Measurements from ENCODE around the gene CARD6. TPM values are rescaled to one million over a fixed set of nuclear protein-coding genes. Genes with fewer than 3 reads are reported as not detected.

The CARD6 gene
- total and polyA plus RNA-seq, 9 of the 15 experiments (the other 6 are each of a cell fraction or from before 2014, with no cell fraction given), result 3.5 to 8.3 (median 5.9) TPM

GRCh38 chr5:40827188-40827977 lies 13.8 kb upstream of the CARD6 start (continued):
- TF ChIP-seq, protein P1, sequence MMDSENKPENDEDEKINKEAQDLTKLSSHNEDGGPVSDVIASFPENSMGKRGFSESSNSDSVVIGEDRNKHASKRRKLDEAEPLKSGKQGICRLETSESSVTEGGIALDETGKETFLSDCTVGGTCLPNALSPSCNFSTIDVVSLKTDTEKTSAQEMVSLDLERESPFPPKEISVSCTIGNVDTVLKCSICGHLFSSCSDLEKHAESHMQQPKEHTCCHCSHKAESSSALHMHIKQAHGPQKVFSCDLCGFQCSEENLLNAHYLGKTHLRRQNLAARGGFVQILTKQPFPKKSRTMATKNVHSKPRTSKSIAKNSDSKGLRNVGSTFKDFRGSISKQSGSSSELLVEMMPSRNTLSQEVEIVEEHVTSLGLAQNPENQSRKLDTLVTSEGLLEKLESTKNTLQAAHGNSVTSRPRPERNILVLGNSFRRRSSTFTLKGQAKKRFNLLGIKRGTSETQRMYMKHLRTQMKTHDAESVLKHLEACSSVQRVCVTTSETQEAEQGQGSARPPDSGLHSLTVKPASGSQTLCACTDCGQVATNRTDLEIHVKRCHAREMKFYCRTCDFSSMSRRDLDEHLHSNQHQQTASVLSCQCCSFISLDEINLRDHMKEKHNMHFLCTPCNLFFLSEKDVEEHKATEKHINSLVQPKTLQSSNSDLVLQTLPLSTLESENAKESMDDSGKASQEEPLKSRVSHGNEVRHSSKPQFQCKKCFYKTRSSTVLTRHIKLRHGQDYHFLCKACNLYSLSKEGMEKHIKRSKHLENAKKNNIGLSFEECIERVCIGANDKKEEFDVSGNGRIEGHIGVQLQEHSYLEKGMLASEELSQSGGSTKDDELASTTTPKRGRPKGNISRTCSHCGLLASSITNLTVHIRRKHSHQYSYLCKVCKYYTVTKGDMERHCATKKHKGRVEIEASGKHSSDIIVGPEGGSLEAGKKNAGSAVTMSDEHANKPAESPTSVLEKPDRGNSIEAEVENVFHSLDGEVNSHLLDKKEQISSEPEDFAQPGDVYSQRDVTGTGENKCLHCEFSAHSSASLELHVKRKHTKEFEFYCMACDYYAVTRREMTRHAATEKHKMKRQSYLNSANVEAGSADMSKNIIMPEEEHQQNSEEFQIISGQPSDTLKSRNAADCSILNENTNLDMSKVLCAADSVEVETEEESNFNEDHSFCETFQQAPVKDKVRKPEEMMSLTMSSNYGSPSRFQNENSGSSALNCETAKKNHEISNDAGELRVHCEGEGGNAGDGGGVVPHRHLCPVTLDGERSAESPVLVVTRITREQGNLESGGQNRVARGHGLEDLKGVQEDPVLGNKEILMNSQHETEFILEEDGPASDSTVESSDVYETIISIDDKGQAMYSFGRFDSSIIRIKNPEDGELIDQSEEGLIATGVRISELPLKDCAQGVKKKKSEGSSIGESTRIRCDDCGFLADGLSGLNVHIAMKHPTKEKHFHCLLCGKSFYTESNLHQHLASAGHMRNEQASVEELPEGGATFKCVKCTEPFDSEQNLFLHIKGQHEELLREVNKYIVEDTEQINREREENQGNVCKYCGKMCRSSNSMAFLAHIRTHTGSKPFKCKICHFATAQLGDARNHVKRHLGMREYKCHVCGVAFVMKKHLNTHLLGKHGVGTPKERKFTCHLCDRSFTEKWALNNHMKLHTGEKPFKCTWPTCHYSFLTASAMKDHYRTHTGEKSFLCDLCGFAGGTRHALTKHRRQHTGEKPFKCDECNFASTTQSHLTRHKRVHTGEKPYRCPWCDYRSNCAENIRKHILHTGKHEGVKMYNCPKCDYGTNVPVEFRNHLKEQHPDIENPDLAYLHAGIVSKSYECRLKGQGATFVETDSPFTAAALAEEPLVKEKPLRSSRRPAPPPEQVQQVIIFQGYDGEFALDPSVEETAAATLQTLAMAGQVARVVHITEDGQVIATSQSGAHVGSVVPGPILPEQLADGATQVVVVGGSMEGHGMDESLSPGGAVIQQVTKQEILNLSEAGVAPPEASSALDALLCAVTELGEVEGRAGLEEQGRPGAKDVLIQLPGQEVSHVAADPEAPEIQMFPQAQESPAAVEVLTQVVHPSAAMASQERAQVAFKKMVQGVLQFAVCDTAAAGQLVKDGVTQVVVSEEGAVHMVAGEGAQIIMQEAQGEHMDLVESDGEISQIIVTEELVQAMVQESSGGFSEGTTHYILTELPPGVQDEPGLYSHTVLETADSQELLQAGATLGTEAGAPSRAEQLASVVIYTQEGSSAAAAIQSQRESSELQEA (IDR thresholded peaks at IDR 0.05; ENCODE audit: low read depth), result no peak
- 0 out of 2 replicates have a peak, but pooled peaks have one; percentile 49 for TF ChIP-seq E2F1 (CRISPR knock-in tag; IDR thresholded peaks at IDR 0.05)
- peak; percentile 58; the same call in 1 of the 2 replicates for TF ChIP-seq LCOR (CRISPR knock-in tag; IDR thresholded peaks at IDR 0.05)
- no peak for TF ChIP-seq ZC3H11A (IDR thresholded peaks at IDR 0.05; ENCODE audit: low read depth, low read length)
- TF ChIP-seq POLR2AphosphoS5 (IDR thresholded peaks at IDR 0.05; ENCODE audit: control insufficient read depth, insufficient read depth, low read depth, low read length), result peak; percentile 54
- TF ChIP-seq MXI1 (IDR thresholded peaks at IDR 0.05; ENCODE audit: low read depth, low read length), result 0 out of 2 replicates have a peak, but pooled peaks have one; percentile 35
- no peak for TF ChIP-seq ZFP1 (CRISPR knock-in tag; IDR thresholded peaks at IDR 0.05)
- no peak for TF ChIP-seq JUNB (CRISPR knock-in tag; conservative IDR thresholded peaks at IDR 0.05)
- TF ChIP-seq HSF4 (CRISPR knock-in tag; IDR thresholded peaks at IDR 0.05; ENCODE audit: borderline replicate concordance), result no peak
- TF ChIP-seq NR0B1 (IDR thresholded peaks at IDR 0.05; ENCODE audit: partially characterized antibody), result no peak
- TF ChIP-seq PML (IDR thresholded peaks at IDR 0.05; ENCODE audit: low read length), result peak; percentile 34
- no peak for TF ChIP-seq NRF1 (conservative IDR thresholded peaks at IDR 0.05 in 1 of 2, IDR thresholded peaks at IDR 0.05 in 1 of 2)
- no peak for TF ChIP-seq ZNF785 (CRISPR knock-in tag; IDR thresholded peaks at IDR 0.05)
- TF ChIP-seq BACH1 (tag; IDR thresholded peaks at IDR 0.05), result no peak
- no peak for TF ChIP-seq ARID1B (IDR thresholded peaks at IDR 0.05)
- 0 out of 2 replicates have a peak, but pooled peaks have one; percentile 13 for TF ChIP-seq TEAD2 (tag; IDR thresholded peaks at IDR 0.05)
- TF ChIP-seq NUFIP1 (IDR thresholded peaks at IDR 0.05; ENCODE audit: partially characterized antibody), result no peak
- TF ChIP-seq ZFPM2 (CRISPR knock-in tag; IDR thresholded peaks at IDR 0.05), result no peak
